Suprapubic skin (tissue), 3 donors: ENCODE measurements around the gene KRT9.
"Not testable (repeated sequence)": the region's sequence is repeated elsewhere in the genome, so short reads cannot be mapped to it uniquely, and the experiment has no call there.

ENCODE experiments used
- POLR2AphosphoS5 ChIP-seq, 3 donors: sonication (generic); formaldehyde crosslinking; IDR thresholded peaks; one replicate each; pipeline ENCODE4 v1.6.1; 2017; ENCODE audit warnings: antibody characterized with exemption in 3 of 3
- TF ChIP-seq, protein P1 (sequence below), 2 donors: fragments of 200-600 bp in 1 of 2; fragments of 450-650 bp in 1 of 2; sonication (generic) in 1 of 2; IDR thresholded peaks; one replicate each; pipeline ENCODE4 v1.5.1; 2016 to 2019; ENCODE audit warnings: antibody characterized with exemption in 2 of 2, mild to moderate bottlenecking in 1 of 2, moderate library complexity in 1 of 2

DNA sequence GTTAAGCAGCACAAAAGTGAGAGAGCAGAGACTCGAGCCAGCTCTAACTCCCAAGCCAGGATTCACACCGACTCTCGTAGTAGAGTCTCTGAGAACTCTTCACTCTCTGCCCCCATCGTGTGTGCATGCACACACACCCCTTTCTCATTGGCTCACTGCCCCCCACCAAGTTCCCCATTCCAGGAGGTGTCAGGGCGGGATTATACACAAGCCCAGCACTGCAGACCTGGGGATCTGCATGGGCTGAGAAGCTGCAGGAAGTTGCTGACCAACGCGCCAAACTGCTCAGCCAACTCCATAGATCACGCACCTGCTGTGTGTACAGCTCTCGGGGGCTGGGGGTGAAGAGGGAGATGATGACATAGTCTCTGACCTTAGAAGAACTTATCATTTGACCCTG, 42.9 kb upstream of the KRT9 start:
- TF ChIP-seq POLR2AphosphoS5 (IDR thresholded peaks at IDR 0.05), result not testable (repeated sequence)
- TF ChIP-seq, protein P1, sequence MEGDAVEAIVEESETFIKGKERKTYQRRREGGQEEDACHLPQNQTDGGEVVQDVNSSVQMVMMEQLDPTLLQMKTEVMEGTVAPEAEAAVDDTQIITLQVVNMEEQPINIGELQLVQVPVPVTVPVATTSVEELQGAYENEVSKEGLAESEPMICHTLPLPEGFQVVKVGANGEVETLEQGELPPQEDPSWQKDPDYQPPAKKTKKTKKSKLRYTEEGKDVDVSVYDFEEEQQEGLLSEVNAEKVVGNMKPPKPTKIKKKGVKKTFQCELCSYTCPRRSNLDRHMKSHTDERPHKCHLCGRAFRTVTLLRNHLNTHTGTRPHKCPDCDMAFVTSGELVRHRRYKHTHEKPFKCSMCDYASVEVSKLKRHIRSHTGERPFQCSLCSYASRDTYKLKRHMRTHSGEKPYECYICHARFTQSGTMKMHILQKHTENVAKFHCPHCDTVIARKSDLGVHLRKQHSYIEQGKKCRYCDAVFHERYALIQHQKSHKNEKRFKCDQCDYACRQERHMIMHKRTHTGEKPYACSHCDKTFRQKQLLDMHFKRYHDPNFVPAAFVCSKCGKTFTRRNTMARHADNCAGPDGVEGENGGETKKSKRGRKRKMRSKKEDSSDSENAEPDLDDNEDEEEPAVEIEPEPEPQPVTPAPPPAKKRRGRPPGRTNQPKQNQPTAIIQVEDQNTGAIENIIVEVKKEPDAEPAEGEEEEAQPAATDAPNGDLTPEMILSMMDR (IDR thresholded peaks at IDR 0.05), result not testable (repeated sequence)
